Measurements from ENCODE around the gene TARDBP. TPM values are rescaled to one million over a fixed set of nuclear protein-coding genes. Genes with fewer than 3 reads are reported as not detected.
"Not testable (repeated sequence)": the region's sequence is repeated elsewhere in the genome, so short reads cannot be mapped to it uniquely, and the experiment has no call there.

TARDBP gene
- polyA plus RNA-seq, 1 donor: 200 TPM

GRCh38 chr1:10992004-10992403 is 20.4 kb upstream of the TARDBP start:
- H3K27ac ChIP-seq (ENCODE audit: low read length): not testable (repeated sequence)
- WGBS (ENCODE audit: insufficient coverage, low lambda C conversion rate): no CpG with 5 or more reads among the region's 2 CpGs

GRCh38 chr1:10992864-10993263 is 19.6 kb upstream of the TARDBP start:
- DNase-seq: no peak
- Histone ChIP-seq H3K27me3 (ENCODE audit: control insufficient read depth, insufficient read depth, low read length) (no peaks in the 10 kb centered on the region), H3K9me3 (ENCODE audit: control insufficient read depth, low read depth, low read length) (no peaks in the 10 kb centered on the region), H3K4me1 (ENCODE audit: control insufficient read depth, insufficient read depth, low read length) (no peaks in the 10 kb centered on the region), H3K36me3 (ENCODE audit: control insufficient read depth, insufficient read depth, low read length) (no peaks in the 10 kb centered on the region), H3K27ac (ENCODE audit: low read length) (no peak overlapping the region), H3K4me3 (ENCODE audit: low read length) (no peak overlapping the region)
- WGBS (ENCODE audit: insufficient coverage, low lambda C conversion rate): 67% methylated on average over 3 of the region's 4 CpGs

More at GRCh38 chr1:10992004-10992403, 20.4 kb upstream of the TARDBP start:
- H3K36me3 ChIP-seq (ENCODE audit: control insufficient read depth, insufficient read depth, low read length); H3K9me3 ChIP-seq (ENCODE audit: control insufficient read depth, low read depth, low read length); H3K4me3 ChIP-seq (ENCODE audit: low read length); H3K27me3 ChIP-seq (ENCODE audit: control insufficient read depth, insufficient read depth, low read length); DNase-seq; H3K4me1 ChIP-seq (ENCODE audit: control insufficient read depth, insufficient read depth, low read length): not testable (repeated sequence)

GRCh38 chr1:10996100-10996499 is 16.4 kb upstream of the TARDBP start:
- Histone ChIP-seq H3K9me3 (ENCODE audit: control insufficient read depth, low read depth, low read length) (no peaks in the 10 kb centered on the region), H3K4me1 (ENCODE audit: control insufficient read depth, insufficient read depth, low read length) (no peaks in the 10 kb centered on the region), H3K4me3 (ENCODE audit: low read length) (no peak overlapping the region), H3K36me3 (ENCODE audit: control insufficient read depth, insufficient read depth, low read length) (no peaks in the 10 kb centered on the region), H3K27me3 (ENCODE audit: control insufficient read depth, insufficient read depth, low read length) (no peaks in the 10 kb centered on the region), H3K27ac (ENCODE audit: low read length) (no peak overlapping the region)
- DNase-seq: no peak
- no CpG with 5 or more reads among the region's 3 CpGs for WGBS (ENCODE audit: insufficient coverage, low lambda C conversion rate)

GRCh38 chr1:11000526-11000925 is 11.9 kb upstream of the TARDBP start:
- Histone ChIP-seq H3K27ac (ENCODE audit: low read length) (no peak overlapping the region), H3K36me3 (ENCODE audit: control insufficient read depth, insufficient read depth, low read length) (no peaks in the 10 kb centered on the region), H3K9me3 (ENCODE audit: control insufficient read depth, low read depth, low read length) (no peaks in the 10 kb centered on the region), H3K4me1 (ENCODE audit: control insufficient read depth, insufficient read depth, low read length) (no peaks in the 10 kb centered on the region), H3K27me3 (ENCODE audit: control insufficient read depth, insufficient read depth, low read length) (no peaks in the 10 kb centered on the region), H3K4me3 (ENCODE audit: low read length) (no peak overlapping the region)
- DNase-seq: no peak
- WGBS (ENCODE audit: insufficient coverage, low lambda C conversion rate): no CpG with 5 or more reads among the region's 1 CpG

DNA sequence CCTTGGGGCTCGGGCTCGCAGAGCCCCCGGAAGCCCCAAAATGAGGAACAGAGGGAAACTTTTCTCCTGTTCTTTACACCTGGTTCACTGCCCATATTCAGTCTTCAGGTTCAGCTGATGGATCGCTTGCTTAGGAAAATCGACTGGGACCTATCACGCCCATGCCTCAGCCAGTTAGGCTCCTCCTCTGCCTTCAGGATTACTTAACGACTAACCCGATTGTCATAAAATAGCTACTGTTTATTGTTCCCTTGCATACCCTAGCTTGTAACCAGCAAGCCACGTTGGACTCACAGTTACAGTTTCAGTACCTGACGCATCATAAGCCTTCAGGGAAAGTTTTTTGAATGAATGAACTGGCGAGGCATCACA is 692 bp downstream of the TARDBP start:
- Histone ChIP-seq H3K9me3 (ENCODE audit: control insufficient read depth, low read depth, low read length) (no peaks in the 10 kb centered on the region), H3K36me3 (ENCODE audit: control insufficient read depth, insufficient read depth, low read length) (peaks cover 37% of the 10 kb centered on the region), H3K27ac (ENCODE audit: low read length) (peak overlapping the region; percentile 91), H3K4me1 (ENCODE audit: control insufficient read depth, insufficient read depth, low read length) (peaks cover 13% of the 10 kb centered on the region), H3K27me3 (ENCODE audit: control insufficient read depth, insufficient read depth, low read length) (no peaks in the 10 kb centered on the region), H3K4me3 (ENCODE audit: low read length) (peak overlapping the region; percentile 89)
- WGBS (ENCODE audit: insufficient coverage, low lambda C conversion rate): 8% methylated on average over 2 of the region's 11 CpGs
- peak; percentile 42 to 80 for DNase-seq

GRCh38 chr1:11019358-11019757 is 6.9 kb downstream of the TARDBP start:
- no CpG with 5 or more reads among the region's 8 CpGs for WGBS (ENCODE audit: insufficient coverage, low lambda C conversion rate)
- DNase-seq; H3K27me3 ChIP-seq (ENCODE audit: control insufficient read depth, insufficient read depth, low read length); H3K4me3 ChIP-seq (ENCODE audit: low read length); H3K4me1 ChIP-seq (ENCODE audit: control insufficient read depth, insufficient read depth, low read length); H3K9me3 ChIP-seq (ENCODE audit: control insufficient read depth, low read depth, low read length); H3K27ac ChIP-seq (ENCODE audit: low read length): not testable (repeated sequence)
- H3K36me3 ChIP-seq (ENCODE audit: control insufficient read depth, insufficient read depth, low read length): peaks cover 77% of the 10 kb centered on the region

DNA sequence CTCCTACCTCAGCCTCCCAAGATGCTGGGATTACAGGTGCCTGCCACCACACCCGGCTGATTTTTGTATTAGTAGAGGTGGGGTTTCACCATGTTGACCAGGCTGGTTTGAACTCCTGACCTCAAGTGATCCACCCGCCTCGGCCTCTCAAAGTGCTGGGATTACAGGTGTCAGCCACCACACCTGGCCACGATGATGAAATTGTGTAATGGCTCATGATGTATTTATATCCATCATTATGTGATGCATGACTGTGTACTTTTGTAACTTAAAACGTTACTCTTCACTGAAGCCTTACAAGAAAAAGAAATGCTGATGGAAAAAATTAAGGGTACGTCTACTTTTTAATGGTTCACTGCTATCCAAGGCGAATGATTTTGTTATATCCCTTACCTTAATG is 7.5 kb downstream of the TARDBP start:
- Histone ChIP-seq H3K4me1 (ENCODE audit: control insufficient read depth, insufficient read depth, low read length) (no peaks in the 10 kb centered on the region), H3K27ac (ENCODE audit: low read length) (no peak overlapping the region), H3K36me3 (ENCODE audit: control insufficient read depth, insufficient read depth, low read length) (peaks cover 75% of the 10 kb centered on the region), H3K4me3 (ENCODE audit: low read length) (no peak overlapping the region), H3K9me3 (ENCODE audit: control insufficient read depth, low read depth, low read length) (no peaks in the 10 kb centered on the region), H3K27me3 (ENCODE audit: control insufficient read depth, insufficient read depth, low read length) (no peaks in the 10 kb centered on the region)
- no peak for DNase-seq
- 93% methylated on average over 2 of the region's 7 CpGs for WGBS (ENCODE audit: insufficient coverage, low lambda C conversion rate)

DNA sequence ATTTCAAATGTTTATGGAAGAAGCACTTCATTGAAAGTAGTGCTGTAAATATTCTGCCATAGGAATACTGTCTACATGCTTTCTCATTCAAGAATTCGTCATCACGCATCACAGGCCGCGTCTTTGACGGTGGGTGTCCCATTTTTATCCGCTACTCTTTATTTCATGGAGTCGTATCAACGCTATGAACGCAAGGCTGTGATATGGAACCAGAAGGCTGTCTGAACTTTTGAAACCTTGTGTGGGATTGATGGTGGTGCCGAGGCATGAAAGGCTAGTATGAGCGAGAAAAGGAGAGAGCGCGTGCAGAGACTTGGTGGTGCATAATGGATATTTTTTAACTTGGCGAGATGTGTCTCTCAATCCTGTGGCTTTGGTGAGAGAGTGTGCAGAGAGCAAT is 10.7 kb downstream of the TARDBP start:
- Histone ChIP-seq H3K9me3 (ENCODE audit: control insufficient read depth, low read depth, low read length) (no peaks in the 10 kb centered on the region), H3K4me1 (ENCODE audit: control insufficient read depth, insufficient read depth, low read length) (no peaks in the 10 kb centered on the region), H3K27ac (ENCODE audit: low read length) (no peak overlapping the region), H3K36me3 (ENCODE audit: control insufficient read depth, insufficient read depth, low read length) (peaks cover 60% of the 10 kb centered on the region), H3K4me3 (ENCODE audit: low read length) (no peak overlapping the region), H3K27me3 (ENCODE audit: control insufficient read depth, insufficient read depth, low read length) (no peaks in the 10 kb centered on the region)
- DNase-seq: no peak
- WGBS (ENCODE audit: insufficient coverage, low lambda C conversion rate): 100% methylated on average over 3 of the region's 14 CpGs

DNA sequence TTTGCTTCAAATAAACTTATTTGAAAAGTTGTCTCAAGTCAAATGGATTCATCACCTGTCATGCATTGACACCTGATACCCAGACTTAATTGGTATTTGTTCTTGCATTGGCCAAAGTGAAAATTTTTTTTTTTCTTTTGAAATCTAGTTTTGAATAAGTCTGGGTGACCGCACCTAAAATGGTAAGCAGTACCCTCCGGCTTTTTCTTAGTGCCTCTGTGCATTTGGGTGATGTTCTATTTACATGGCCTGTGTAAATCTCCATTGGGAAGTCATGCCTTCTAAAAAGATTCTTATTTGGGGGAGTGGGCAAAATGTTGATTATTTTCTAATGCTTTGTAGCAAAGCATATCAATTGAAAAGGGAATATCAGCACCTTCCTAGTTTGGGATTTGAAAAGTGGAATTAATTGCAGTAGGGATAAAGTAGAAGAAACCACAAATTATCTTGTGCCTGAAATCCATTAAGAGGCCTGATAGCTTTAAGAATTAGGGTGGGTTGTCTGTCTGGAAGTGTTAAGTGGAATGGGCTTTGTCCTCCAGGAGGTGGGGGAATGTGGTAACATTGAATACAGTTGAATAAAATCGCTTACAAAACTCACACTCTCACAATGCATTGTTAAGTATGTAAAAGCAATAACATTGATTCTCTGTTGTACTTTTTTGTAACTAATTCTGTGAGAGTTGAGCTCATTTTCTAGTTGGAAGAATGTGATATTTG is 11.9 kb downstream of the TARDBP start:
- H3K4me1 ChIP-seq (ENCODE audit: control insufficient read depth, insufficient read depth, low read length): no peaks in the 10 kb centered on the region
- no peaks in the 10 kb centered on the region for H3K9me3 ChIP-seq (ENCODE audit: control insufficient read depth, low read depth, low read length)
- H3K36me3 ChIP-seq (ENCODE audit: control insufficient read depth, insufficient read depth, low read length): peaks cover 50% of the 10 kb centered on the region
- DNase-seq: no peak
- no peak overlapping the region for H3K4me3 ChIP-seq (ENCODE audit: low read length)
- no CpG with 5 or more reads among the region's 3 CpGs for WGBS (ENCODE audit: insufficient coverage, low lambda C conversion rate)
- H3K27ac ChIP-seq (ENCODE audit: low read length): no peak overlapping the region
- H3K27me3 ChIP-seq (ENCODE audit: control insufficient read depth, insufficient read depth, low read length): no peaks in the 10 kb centered on the region

GRCh38 chr1:11024874-11025203 is 12.4 kb downstream of the TARDBP start:
- DNase-seq: no peak
- H3K9me3 ChIP-seq (ENCODE audit: control insufficient read depth, low read depth, low read length): no peaks in the 10 kb centered on the region
- H3K4me1 ChIP-seq (ENCODE audit: control insufficient read depth, insufficient read depth, low read length): no peaks in the 10 kb centered on the region
- H3K36me3 ChIP-seq (ENCODE audit: control insufficient read depth, insufficient read depth, low read length): peaks cover 48% of the 10 kb centered on the region
- no CpG with 5 or more reads among the region's 2 CpGs for whole genome bisulfite sequencing (ENCODE audit: insufficient coverage, low lambda C conversion rate)
- H3K27ac ChIP-seq (ENCODE audit: low read length): no peak overlapping the region
- H3K27me3 ChIP-seq (ENCODE audit: control insufficient read depth, insufficient read depth, low read length): no peaks in the 10 kb centered on the region
- H3K4me3 ChIP-seq (ENCODE audit: low read length): no peak overlapping the region

DNA sequence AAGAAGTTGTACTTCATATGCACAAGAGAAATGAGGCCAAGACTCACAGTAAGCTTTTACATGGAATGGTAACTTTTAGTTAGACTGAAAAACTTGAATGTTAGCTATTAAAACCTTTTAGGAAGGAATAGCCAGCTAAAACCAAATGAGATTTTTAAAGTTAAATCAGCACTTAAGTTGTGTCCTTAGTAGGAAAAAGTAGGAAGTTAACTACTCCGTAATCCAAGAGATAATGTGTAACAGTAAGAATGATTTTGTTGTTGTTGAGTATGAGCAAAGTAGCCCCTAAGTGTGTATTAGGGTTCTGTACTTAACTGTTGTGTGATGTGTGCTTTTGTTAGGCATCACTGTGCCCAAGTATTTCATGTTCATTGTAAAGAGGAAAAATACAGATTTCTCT is 13.2 kb downstream of the TARDBP start:
- Histone ChIP-seq H3K9me3 (ENCODE audit: control insufficient read depth, low read depth, low read length) (no peaks in the 10 kb centered on the region), H3K27me3 (ENCODE audit: control insufficient read depth, insufficient read depth, low read length) (no peaks in the 10 kb centered on the region), H3K27ac (ENCODE audit: low read length) (no peak overlapping the region), H3K4me1 (ENCODE audit: control insufficient read depth, insufficient read depth, low read length) (no peaks in the 10 kb centered on the region), H3K4me3 (ENCODE audit: low read length) (no peak overlapping the region), H3K36me3 (ENCODE audit: control insufficient read depth, insufficient read depth, low read length) (peaks cover 44% of the 10 kb centered on the region)
- DNase-seq: no peak
- no CpG with 5 or more reads among the region's 1 CpG for WGBS (ENCODE audit: insufficient coverage, low lambda C conversion rate)

Data from large intestine (tissue), 3 donors.